Aorta (tissue), 5 donors: ENCODE measurements around the gene MAP3K3. TPM values are rescaled to one million over a fixed set of nuclear protein-coding genes. Genes with fewer than 3 reads are reported as not detected.

Experiments
- ATAC-seq: fragments of 200-7000 bp; cut with Tn5 transposase; one replicate; pipeline ENCODE4 v1.9.1; 2022; ENCODE audit warnings: moderate library complexity; ENCODE audit not compliant: low FRiP score
- DNase-seq, 2 donors: peaks; one replicate each; pipeline ENCODE4 v3.0.0-alpha.2; 2020
- H3K27ac ChIP-seq, 2 donors: one replicate each; pipeline ENCODE4 v1.5.1; 2013; ENCODE audit warnings: low read length in 2 of 2, mild to moderate bottlenecking in 2 of 2, moderate library complexity in 2 of 2, control low read depth in 1 of 2, inconsistent platforms in 1 of 2, low read depth in 1 of 2
- H3K27me3 ChIP-seq, 2 donors: one replicate each; pipeline ENCODE4 v1.6.1; 2013; ENCODE audit warnings: control low read depth in 1 of 2, low read length in 1 of 2, mild to moderate bottlenecking in 1 of 2, moderate library complexity in 1 of 2; ENCODE audit not compliant: insufficient read depth in 2 of 2, control insufficient read depth in 1 of 2
- H3K36me3 ChIP-seq, 2 donors: one replicate each; pipeline ENCODE4 v1.6.1; 2013; ENCODE audit warnings: control low read depth in 1 of 2, low read length in 1 of 2, mild to moderate bottlenecking in 1 of 2; ENCODE audit not compliant: insufficient read depth in 2 of 2, control insufficient read depth in 1 of 2
- H3K4me1 ChIP-seq, 2 donors: one replicate each; pipeline ENCODE4 v1.6.1; 2013; ENCODE audit warnings: low read length in 2 of 2, control low read depth in 1 of 2, mild to moderate bottlenecking in 1 of 2, moderate library complexity in 1 of 2; ENCODE audit not compliant: insufficient read depth in 2 of 2, control insufficient read depth in 1 of 2
- H3K4me3 ChIP-seq, 2 donors: one replicate each; pipeline ENCODE4 v1.5.1; 2013; ENCODE audit warnings: low read length in 2 of 2, control low read depth in 1 of 2, mild to moderate bottlenecking in 1 of 2
- H3K9me3 ChIP-seq: one replicate; pipeline ENCODE4 v1.6.1; 2013; ENCODE audit warnings: mild to moderate bottlenecking, low read length; ENCODE audit not compliant: control insufficient read depth
- WGBS, 2 donors: extraction: QIAGEN DNeasy Blood & Tissue Kit; methylation state at CpG; one replicate each; pipeline ENCODE4 v1.1.7; 2013; 5-methylcytosine and 5-hydroxymethylcytosine counted together
- intact Hi-C, 2 donors: fragments of 100-400 bp; cut with DNase I; formaldehyde crosslinking; loops; one replicate each; pipeline versions ENCODE4 v1.14.2 to v1.15.0; 2022
- polyA plus RNA-seq, 2 donors: library from polyadenylated mRNA; stranded (reverse); fragments of 200-250 nt; gene quantifications; one replicate each; pipeline ENCODE4 v1.2.3, GENCODE V29; 2013
- total RNA-seq, 2 donors: library from RNA; stranded (reverse); fragmentation: NEBNext Ultra II Directional; extraction: Animal tissue kit (Norgen Biotek cat#: 25700); gene quantifications; one replicate each; pipeline ENCODE4 v1.2.1, GENCODE V29; 2021
- donor health status: healthy with polysubstance abuse.
- donor health status: Bipolar disorder and iron deficiency.
- donor health status: DM: no; HTN: no; CAD: no.
- donor health status: DM: no; HTN: no; CAD: no.
- donor health status: DM: yes; HTN: yes; CAD: no.

Gene MAP3K3
- total and polyA plus RNA-seq, 4 donors: 16.2 to 83.2 (median 47.4) TPM

GRCh38 chr17:63610854-63611253 is 11.4 kb upstream of the MAP3K3 start:
- WGBS, 2 donors: 89 to 91% methylated on average over 10 of the region's 10 CpGs
- ATAC-seq (no peak), DNase-seq (no peak)
- intact Hi-C loops: loop anchor here in 1 of 2 donors (10.0 kb wide), 1 partner anchor 906 kb away; no protein-coding TSS in a partner anchor
- Histone ChIP-seq H3K4me3 (no peak overlapping the region), H3K27me3 (no peaks in the 10 kb centered on the region), H3K9me3 (no peaks in the 10 kb centered on the region), H3K36me3 (peaks cover 0 to 10% of the 10 kb centered on the region in 2 donors), H3K4me1 (no peaks in the 10 kb centered on the region), H3K27ac (no peak overlapping the region)

- DNase-seq: no peak
- Histone ChIP-seq H3K27me3 (no peaks in the 10 kb centered on the region), H3K9me3 (no peaks in the 10 kb centered on the region), H3K4me1 (no peaks in the 10 kb centered on the region), H3K4me3 (no peak overlapping the region), H3K36me3 (peaks cover 0 to 10% of the 10 kb centered on the region in 2 donors), H3K27ac (no peak overlapping the region)
- ATAC-seq: no peak
- intact Hi-C loops: loop anchor here in 1 of 2 donors (10.0 kb wide), 1 partner anchor 907 kb away; no protein-coding TSS in a partner anchor
- WGBS, 2 donors: 80 to 83% methylated on average over 3 of the region's 3 CpGs
These were observed 10.9 kb upstream of the MAP3K3 start for GRCh38 chr17:63611354-63611753.

- Histone ChIP-seq H3K4me1 (no peaks in the 10 kb centered on the region), H3K27me3 (no peaks in the 10 kb centered on the region), H3K36me3 (no peaks in the 10 kb centered on the region), H3K27ac (no peak overlapping the region), H3K9me3 (no peaks in the 10 kb centered on the region), H3K4me3 (no peak overlapping the region)
- intact Hi-C loops: loop anchor here in 1 of 2 donors (2.0 to 10.0 kb wide), 2 partner anchors 189 to 909 kb away; no protein-coding TSS in a partner anchor
- 88 to 89% methylated on average over 2 of the region's 2 CpGs for WGBS, 2 donors
- DNase-seq (no peak), ATAC-seq (no peak)
These were observed 8.6 kb upstream of the MAP3K3 start for GRCh38 chr17:63613663-63614062.

GRCh38 chr17:63621229-63621683 is 961 bp upstream of the MAP3K3 start:
- H3K9me3 ChIP-seq: no peaks in the 10 kb centered on the region
- no peaks in the 10 kb centered on the region for H3K27me3 ChIP-seq
- intact Hi-C loops: loop anchor here in 1 of 2 donors (5.0 kb wide), 1 partner anchor 76 kb away; no protein-coding TSS in a partner anchor
- H3K27ac ChIP-seq: peak overlapping the region in 1 of 2 donors; percentile 77
- 5 to 6% methylated on average over 10 of the region's 10 CpGs for WGBS, 2 donors
- ATAC-seq (no peak), DNase-seq (no peak)
- H3K36me3 ChIP-seq: no peaks in the 10 kb centered on the region
- H3K4me3 ChIP-seq: peak overlapping the region; percentile 10
- H3K4me1 ChIP-seq: peaks cover 0 to 5% of the 10 kb centered on the region in 2 donors

- peak; percentile 1 for ATAC-seq
- Histone ChIP-seq H3K36me3 (no peaks in the 10 kb centered on the region), H3K4me1 (peaks cover 2 to 5% of the 10 kb centered on the region in 2 donors), H3K9me3 (no peaks in the 10 kb centered on the region), H3K4me3 (peak overlapping the region; percentile 74 to 93), H3K27ac (peak overlapping the region; percentile 34 to 73), H3K27me3 (no peaks in the 10 kb centered on the region)
- WGBS, 2 donors: 0 to 1% methylated on average over 58 to 100 of the region's 100 CpGs
- peak; percentile 86 to 91 for DNase-seq
- intact Hi-C loops: loop anchor here in 1 of 2 donors (5.0 kb wide), 1 partner anchor 75 kb away; no protein-coding TSS in a partner anchor
These were observed 565 bp downstream of the MAP3K3 start for GRCh38 chr17:63622574-63623390.

- DNase-seq (no peak), ATAC-seq (no peak)
- peaks cover 2 to 5% of the 10 kb centered on the region in 2 donors for H3K4me1 ChIP-seq
- H3K27ac ChIP-seq: no peak overlapping the region
- 49 to 51% methylated on average over 7 of the region's 7 CpGs for WGBS, 2 donors
- no peaks in the 10 kb centered on the region for H3K36me3 ChIP-seq
- intact Hi-C loops: loop anchor here in 1 of 2 donors (5.0 kb wide), 1 partner anchor 73 kb away; no protein-coding TSS in a partner anchor
- peak overlapping the region in 1 of 2 donors; percentile 93 for H3K4me3 ChIP-seq
- no peaks in the 10 kb centered on the region for H3K27me3 ChIP-seq
- H3K9me3 ChIP-seq: no peaks in the 10 kb centered on the region
These were observed 1.7 kb downstream of the MAP3K3 start for GRCh38 chr17:63623786-63624530.

- intact Hi-C loops: loop anchor here in 1 of 2 donors (5.0 kb wide), 1 partner anchor 73 kb away; no protein-coding TSS in a partner anchor
- peaks cover 2 to 5% of the 10 kb centered on the region in 2 donors for H3K4me1 ChIP-seq
- WGBS, 2 donors: 73 to 84% methylated on average over 1 of the region's 1 CpG
These were observed 2.3 kb downstream of the MAP3K3 start for GRCh38 chr17:63624531-63624880.

GRCh38 chr17:63626551-63627180 is 4.4 kb downstream of the MAP3K3 start:
- no peak overlapping the region for H3K27ac ChIP-seq
- no peaks in the 10 kb centered on the region for H3K36me3 ChIP-seq
- intact Hi-C loops: no loop called here
- no peaks in the 10 kb centered on the region for H3K27me3 ChIP-seq
- ATAC-seq (no peak), DNase-seq (no peak)
- H3K9me3 ChIP-seq: no peaks in the 10 kb centered on the region
- no peak overlapping the region for H3K4me3 ChIP-seq
- 53 to 55% methylated on average over 4 of the region's 4 CpGs for WGBS, 2 donors
- peaks cover 5 to 7% of the 10 kb centered on the region in 2 donors for H3K4me1 ChIP-seq

More at GRCh38 chr17:63624531-63624880, 2.3 kb downstream of the MAP3K3 start:
- ATAC-seq: no peak
- H3K27ac ChIP-seq: no peak overlapping the region
- no peak overlapping the region for H3K4me3 ChIP-seq
- no peak for DNase-seq
- no peaks in the 10 kb centered on the region for H3K9me3 ChIP-seq
- H3K27me3 ChIP-seq: no peaks in the 10 kb centered on the region
- no peaks in the 10 kb centered on the region for H3K36me3 ChIP-seq
